H1 (cell line): ENCODE data around the gene RGS9. TPM values are rescaled to one million over a fixed set of nuclear protein-coding genes. Genes with fewer than 3 reads are reported as not detected.

Source experiments
- CTCF ChIA-PET: fragments of 300-600 bp; sonication (Branson Sonifier 250); formaldehyde crosslinking; loops from one replicate; lab custom pipeline; 2021; ENCODE audit not compliant: partially characterized antibody; lab: Charles Lee
- POLR2A ChIA-PET: fragments of 300-600 bp; sonication (Branson Sonifier 250); formaldehyde crosslinking; loops from one replicate; lab custom pipeline; 2021; ENCODE audit warnings: inconsistent platforms; ENCODE audit not compliant: partially characterized antibody; lab: Charles Lee
- DNase-seq, 2 experiments: peaks; one replicate each; pipeline versions ENCODE4 v3.0.0 to v3.0.0-alpha.2; 2010 to 2022; ENCODE audit warnings: low spot score in 2 of 2, low read depth in 1 of 2, mixed read lengths in 1 of 2
- FAIRE-seq: peaks from 2 replicates; lab custom pipeline; 2011; peaks lifted over from hg19 to GRCh38; lab: Jason Lieb, UNC
- H2AFZ ChIP-seq: 2 replicates; pipeline ENCODE4 v1.8.1; 2012; ENCODE audit warnings: low read length, inconsistent platforms
- H2AK5ac ChIP-seq: 2 replicates; pipeline ENCODE4 v1.6.1; 2013; ENCODE audit warnings: low read depth, low read length
- H2BK120ac ChIP-seq: replicated peaks from 2 replicates; pipeline ENCODE3; 2013; ENCODE audit warnings: low read depth, low read length, inconsistent platforms
- H2BK12ac ChIP-seq: 2 replicates; pipeline ENCODE4 v1.6.1; 2013; ENCODE audit warnings: low read depth, low read length
- H2BK15ac ChIP-seq: 2 replicates; pipeline ENCODE4 v1.6.1; 2013; ENCODE audit warnings: low read length
- H2BK20ac ChIP-seq: 2 replicates; pipeline ENCODE4 v1.6.1; 2013; ENCODE audit warnings: low read length
- H2BK5ac ChIP-seq: 2 replicates; pipeline ENCODE4 v1.6.1; 2013; ENCODE audit warnings: low read depth, low read length
- H3K14ac ChIP-seq: 2 replicates; pipeline ENCODE4 v1.6.1; 2013; ENCODE audit warnings: inconsistent platforms; ENCODE audit not compliant: insufficient read length
- H3K18ac ChIP-seq: 2 replicates; pipeline ENCODE4 v1.6.1; 2013; ENCODE audit warnings: low read length; ENCODE audit errors: extremely low read depth
- H3K23ac ChIP-seq: 2 replicates; pipeline ENCODE4 v1.6.1; 2013; ENCODE audit warnings: inconsistent platforms; ENCODE audit not compliant: insufficient read length
- H3K23me2 ChIP-seq: 2 replicates; pipeline ENCODE4 v1.6.1; 2013; ENCODE audit warnings: low read depth, low read length
- H3K27ac ChIP-seq: 2 replicates; pipeline ENCODE4 v1.6.1; 2011; ENCODE audit warnings: low read depth, low read length, inconsistent platforms
- H3K27me3 ChIP-seq, 4 experiments: replicated peaks in 1 of 4; 1 replicate in 1 of 4; 2 replicates in 3 of 4; pipeline versions ENCODE4 v1.6.1 to v1.8.1; 2011 to 2013; ENCODE audit warnings: low read length in 3 of 4, mild to moderate bottlenecking in 3 of 4, inconsistent platforms in 2 of 4, mixed read lengths in 2 of 4, moderate library complexity in 1 of 4; ENCODE audit not compliant: control insufficient read depth in 3 of 4, insufficient read depth in 3 of 4; ENCODE audit errors: extremely low read depth in 1 of 4
- H3K36me3 ChIP-seq, 4 experiments: 2 replicates each; pipeline versions ENCODE4 v1.6.1 to v1.8.1; 2011 to 2013; ENCODE audit warnings: mild to moderate bottlenecking in 4 of 4, low read length in 3 of 4, moderate library complexity in 2 of 4, control low read depth in 1 of 4, inconsistent platforms in 1 of 4; ENCODE audit not compliant: insufficient read depth in 4 of 4, control insufficient read depth in 2 of 4
- H3K4ac ChIP-seq: replicated peaks from 2 replicates; pipeline ENCODE3; 2013; ENCODE audit warnings: low read length, low read depth, mixed read lengths, inconsistent platforms; ENCODE audit not compliant: insufficient read length
- H3K4me1 ChIP-seq, 4 experiments: replicated peaks in 1 of 4; 1 replicate in 1 of 4; 2 replicates in 3 of 4; pipeline versions ENCODE4 v1.6.1 to v1.8.1; 2011 to 2013; ENCODE audit warnings: low read length in 3 of 4, inconsistent platforms in 2 of 4, mixed read lengths in 1 of 4; ENCODE audit not compliant: insufficient read depth in 4 of 4, control insufficient read depth in 3 of 4
- H3K4me2 ChIP-seq, 2 experiments: 2 replicates each; pipeline versions ENCODE4 v1.6.1 to v1.8.1; 2011 to 2013; ENCODE audit warnings: low read depth in 2 of 2, low read length in 2 of 2, control low read depth in 1 of 2, inconsistent platforms in 1 of 2, mild to moderate bottlenecking in 1 of 2; ENCODE audit not compliant: insufficient read depth in 1 of 2
- H3K4me3 ChIP-seq, 4 experiments: fragments of 200-600, 300-600 bp in 1 of 4; sonication (generic), shearing (Covaris generic), sonication (Bioruptor Twin) in 1 of 4; 2 replicates each; pipeline versions ENCODE4 v1.5.1 to v1.8.1; 2011 to 2016; ENCODE audit warnings: low read length in 4 of 4, low read depth in 3 of 4, control low read depth in 2 of 4, inconsistent platforms in 2 of 4, mild to moderate bottlenecking in 2 of 4, mixed read lengths in 1 of 4, moderate library complexity in 1 of 4; ENCODE audit not compliant: insufficient read depth in 2 of 4; ENCODE audit errors: extremely low read depth in 1 of 4
- H3K56ac ChIP-seq: replicated peaks from 2 replicates; pipeline ENCODE3; 2013; ENCODE audit warnings: low read depth, mild to moderate bottlenecking, mixed read lengths, low read length, inconsistent platforms; ENCODE audit not compliant: insufficient read length
- H3K79me1 ChIP-seq: 2 replicates; pipeline ENCODE4 v1.6.1; 2013; ENCODE audit warnings: low read depth, low read length, control low read depth
- H3K79me2 ChIP-seq, 2 experiments: 2 replicates each; pipeline versions ENCODE4 v1.6.1 to v1.8.1; 2012 to 2013; ENCODE audit warnings: low read length in 2 of 2, mild to moderate bottlenecking in 2 of 2, inconsistent platforms in 1 of 2; ENCODE audit not compliant: insufficient read depth in 2 of 2, control insufficient read depth in 1 of 2
- H3K9ac ChIP-seq, 4 experiments: replicated peaks in 1 of 4; 1 replicate in 1 of 4; 2 replicates in 3 of 4; pipeline versions ENCODE4 v1.6.1 to v1.8.1; 2011 to 2013; ENCODE audit warnings: low read depth in 3 of 4, low read length in 3 of 4, control low read depth in 2 of 4, mild to moderate bottlenecking in 2 of 4, moderate library complexity in 2 of 4, inconsistent platforms in 1 of 4; ENCODE audit errors: extremely low read depth in 1 of 4
- H3K9me3 ChIP-seq, 2 experiments: 2 replicates each; pipeline versions ENCODE4 v1.6.1 to v1.8.1; 2012 to 2013; ENCODE audit warnings: mild to moderate bottlenecking in 2 of 2, moderate library complexity in 2 of 2, control low read depth in 1 of 2, inconsistent platforms in 1 of 2, low read depth in 1 of 2, low read length in 1 of 2, mixed read lengths in 1 of 2; ENCODE audit not compliant: insufficient read depth in 2 of 2
- H4K20me1 ChIP-seq, 2 experiments: replicated peaks in 1 of 2; 2 replicates each; pipeline versions ENCODE3 to v1.8.1; 2011 to 2013; ENCODE audit warnings: inconsistent platforms in 2 of 2, low read length in 2 of 2, mild to moderate bottlenecking in 1 of 2; ENCODE audit not compliant: insufficient read depth in 2 of 2, control insufficient read depth in 1 of 2
- H4K5ac ChIP-seq: 2 replicates; pipeline ENCODE4 v1.6.1; 2013; ENCODE audit warnings: low read length, low read depth, mixed read lengths, inconsistent platforms; ENCODE audit not compliant: insufficient read length
- H4K8ac ChIP-seq: 2 replicates; pipeline ENCODE4 v1.8.0; 2013; ENCODE audit warnings: mild to moderate bottlenecking, moderate library complexity, low read length, inconsistent platforms; ENCODE audit not compliant: insufficient read depth; ENCODE audit errors: extremely low read depth
- H4K91ac ChIP-seq: replicated peaks from 2 replicates; pipeline ENCODE3; 2013; ENCODE audit warnings: low read length, mixed read lengths, inconsistent platforms; ENCODE audit not compliant: insufficient read length
- CBX5 ChIP-seq: fragments of 300-800, 300-1000 bp; sonication (generic); IDR thresholded peaks from 2 replicates; pipeline ENCODE4 v1.7.1; 2016; ENCODE audit warnings: antibody characterized with exemption, low read length, low read depth
- HDAC6 ChIP-seq: IDR thresholded peaks from one replicate; pipeline ENCODE4 v1.7.1; 2012; ENCODE audit warnings: low read depth, mild to moderate bottlenecking, inconsistent platforms, low read length, moderate library complexity
- SUZ12 ChIP-seq: fragments of 200-600 bp; sonication (generic); IDR thresholded peaks from 2 replicates; pipeline ENCODE4 v1.6.1; 2012; ENCODE audit warnings: mild to moderate bottlenecking, inconsistent platforms, low read length, moderate library complexity, mixed read lengths
- TAF7 ChIP-seq: optimal IDR thresholded peaks from 2 replicates; pipeline ENCODE3; 2011; ENCODE audit warnings: low read depth, mild to moderate bottlenecking, inconsistent platforms, low read length, moderate library complexity, borderline replicate concordance
- TBP ChIP-seq: IDR thresholded peaks from 2 replicates; pipeline ENCODE4 v1.6.1; 2011; ENCODE audit warnings: low read depth, low read length, improper control_type of control experiment
- WGBS, 2 experiments: shearing (Covaris generic) in 1 of 2; methylation state at CpG; one replicate each; pipeline versions ENCODE4 v1.1.6 to v1.1.7; 2013 to 2015; ENCODE audit warnings: low lambda C conversion rate in 2 of 2, mixed read lengths in 2 of 2, inconsistent platforms in 1 of 2, low coverage in 1 of 2, missing lambda C conversion rate in 1 of 2; ENCODE audit not compliant: insufficient replicate concordance in 2 of 2, insufficient coverage in 1 of 2, insufficient read length in 1 of 2; ENCODE audit errors: extremely low coverage in 1 of 2, missing lambda C conversion rate in 1 of 2; 5-methylcytosine and 5-hydroxymethylcytosine counted together
- polyA plus RNA-seq, 7 experiments: library from polyadenylated mRNA; depleted of rRNA in 3 of 7; stranded (reverse) in 5 of 7; unstranded in 2 of 7; fragments of >200 nt in 5 of 7; fragments of 200-250 nt in 2 of 7; gene quantifications; 1 replicate in 5 of 7; 2 replicates in 1 of 7; 4 replicates in 1 of 7; pipeline versions ENCODE4 v1.2.1 to v1.2.3, GENCODE V29; 2011 to 2013; ENCODE audit warnings: missing spikeins in 2 of 7, mixed read lengths in 2 of 7
- total RNA-seq: library from RNA; stranded (reverse); fragmentation: NEBNext Ultra II Directional; extraction: Animal tissue kit (Norgen Biotek cat#: 25700); gene quantifications from 2 replicates; pipeline ENCODE4 v1.2.1, GENCODE V29; 2021
- TF ChIP-seq, protein P1 (sequence below): IDR thresholded peaks from 2 replicates; pipeline ENCODE4 v1.6.1; 2012; ENCODE audit warnings: inconsistent platforms

Gene RGS9
- total and polyA plus RNA-seq, 2 of the 8 experiments (the other 6 are each of a cell fraction or from before 2014, with no cell fraction given) = 8.9 to 20.5 TPM

DNA sequence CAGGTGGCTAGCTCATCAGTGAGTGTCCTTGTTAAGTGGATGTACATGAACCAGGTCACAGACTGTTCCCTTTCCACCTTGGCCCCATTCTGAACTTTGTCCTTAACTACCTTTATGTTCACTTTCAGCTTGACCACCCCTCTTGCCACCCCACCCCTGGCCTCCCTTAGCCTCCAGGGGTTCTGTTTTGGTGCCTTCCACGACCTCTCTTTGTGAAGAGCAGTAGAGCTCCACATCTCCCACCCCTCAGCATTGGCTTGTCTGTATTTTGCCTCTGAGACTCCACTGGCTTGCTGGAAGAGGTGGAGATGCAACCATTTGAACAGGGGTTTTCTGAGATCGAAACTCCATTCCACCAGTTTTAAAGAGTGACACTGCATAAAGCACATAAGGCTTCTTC, 123.5 kb downstream of the RGS9 start:
- H4K20me1 ChIP-seq = no peaks in the 10 kb centered on the region
- no peak overlapping the region for H3K9ac ChIP-seq
- H3K27ac ChIP-seq = no peak overlapping the region
- no peak overlapping the region for H2BK15ac ChIP-seq
- no peak overlapping the region for H3K18ac ChIP-seq
- no peak overlapping the region for H3K23ac ChIP-seq
- no peak overlapping the region for H2AK5ac ChIP-seq
- H3K9me3 ChIP-seq = no peaks in the 10 kb centered on the region
- no peak overlapping the region for H4K5ac ChIP-seq
- H3K36me3 ChIP-seq = no peaks in the 10 kb centered on the region
- no peaks in the 10 kb centered on the region for H3K79me2 ChIP-seq
- H3K23me2 ChIP-seq = no peaks in the 10 kb centered on the region; the same call in 1 of the 2 replicates
- H3K4me1 ChIP-seq = no peaks in the 10 kb centered on the region
- H3K14ac ChIP-seq = no peak overlapping the region
- H4K8ac ChIP-seq = no peak overlapping the region
- H3K4me2 ChIP-seq = no peak overlapping the region
- H2BK120ac ChIP-seq = no peak overlapping the region
- H3K4me3 ChIP-seq = no peak overlapping the region
- H3K4ac ChIP-seq = no peak overlapping the region
- H2BK5ac ChIP-seq = no peak overlapping the region
- WGBS, 2 experiments = 77% methylated on average over 2 of the region's 2 CpGs; no CpG with 5 or more reads in 1 of the 2 experiments
- no peaks in the 10 kb centered on the region for H3K27me3 ChIP-seq
- no peak overlapping the region for H2AFZ ChIP-seq
- no peak overlapping the region for H2BK12ac ChIP-seq
- no peaks in the 10 kb centered on the region for H3K79me1 ChIP-seq
- no peak overlapping the region for H3K56ac ChIP-seq
- ChIA-PET POLR2A (no interaction called here), CTCF (interaction anchor here (0.5 to 2.7 kb wide), 16 partner anchors 8 to 1929 kb away, joined by 3 to 11 read pairs (median 3); no protein-coding TSS in a partner anchor)
- no peak for DNase-seq
- no peak overlapping the region for H4K91ac ChIP-seq
- FAIRE-seq = no peak
- TF ChIP-seq HDAC6 (no peak), SUZ12 (no peak), TBP (no peak), CBX5 (no peak), TAF7 (no peak)
- TF ChIP-seq, protein P1, sequence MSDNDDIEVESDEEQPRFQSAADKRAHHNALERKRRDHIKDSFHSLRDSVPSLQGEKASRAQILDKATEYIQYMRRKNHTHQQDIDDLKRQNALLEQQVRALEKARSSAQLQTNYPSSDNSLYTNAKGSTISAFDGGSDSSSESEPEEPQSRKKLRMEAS = no peak
- H2BK20ac ChIP-seq = no peak overlapping the region
